G401 (cell line): ENCODE measurements around the gene NCBP3. TPM values are rescaled to one million over a fixed set of nuclear protein-coding genes. Genes with fewer than 3 reads are reported as not detected.
A peak's percentile ranks its signal among the peaks of the same experiment; 100 is the strongest.

ENCODE experiments used
- DNase-seq: peaks from one replicate; pipeline ENCODE4 v3.0.0-alpha.2; 2015; ENCODE audit warnings: low spot score
- in situ Hi-C: cut with HindIII; loops from 2 replicates; pipeline ENCODE4 v1.10.0; 2016; ENCODE audit warnings: low sequenced_read_pairs, mixed read lengths
- total RNA-seq: library from RNA; depleted of rRNA; stranded (reverse); fragments of >200 nt; shearing (Covaris generic); gene quantifications from 2 replicates; pipeline ENCODE4 v1.2.3, GENCODE V29; 2014

The NCBP3 gene
- total RNA-seq, 1 experiment from 2014 or later, result 12.9 TPM

- DNase-seq, result no peak
- in situ Hi-C loops, result no loop called here
Measured at GRCh38 chr17:3884188-3884587, 38.1 kb upstream of the NCBP3 start.

- in situ Hi-C loops, result no loop called here
- no peak for DNase-seq
Measured at GRCh38 chr17:3882276-3882675, 36.2 kb upstream of the NCBP3 start.

GRCh38 chr17:3880983-3881382 lies 34.9 kb upstream of the NCBP3 start:
- in situ Hi-C loops, result no loop called here

GRCh38 chr17:3879591-3880417 lies 33.8 kb upstream of the NCBP3 start:
- DNase-seq, result no peak
- in situ Hi-C loops, result no loop called here

More at GRCh38 chr17:3880983-3881382, 34.9 kb upstream of the NCBP3 start:
- no peak for DNase-seq

- in situ Hi-C loops, result no loop called here
- peak; percentile 69 for DNase-seq
Measured at GRCh38 chr17:3879186-3879585, 33.1 kb upstream of the NCBP3 start.

- in situ Hi-C loops, result no loop called here
- no peak for DNase-seq
Measured at GRCh38 chr17:3877220-3877619, 31.2 kb upstream of the NCBP3 start.

- no peak for DNase-seq
- in situ Hi-C loops, result no loop called here
Measured at GRCh38 chr17:3875317-3875716, 29.3 kb upstream of the NCBP3 start.

GRCh38 chr17:3873862-3874261 lies 27.8 kb upstream of the NCBP3 start:
- in situ Hi-C loops, result loop anchor here (25.0 kb wide), 1 partner anchor 138 kb away; no protein-coding TSS in a partner anchor
- no peak for DNase-seq

- DNase-seq, result no peak
- in situ Hi-C loops, result loop anchor here (25.0 kb wide), 1 partner anchor 141 kb away; no protein-coding TSS in a partner anchor
Measured at GRCh38 chr17:3870871-3871306, 24.8 kb upstream of the NCBP3 start.

- no peak for DNase-seq
- in situ Hi-C loops, result loop anchor here (25.0 kb wide), 1 partner anchor 145 kb away; no protein-coding TSS in a partner anchor
Measured at GRCh38 chr17:3867606-3868005, 21.6 kb upstream of the NCBP3 start.

GRCh38 chr17:3867106-3867505 lies 21.1 kb upstream of the NCBP3 start:
- no peak for DNase-seq
- in situ Hi-C loops, result loop anchor here (25.0 kb wide), 1 partner anchor 145 kb away; no protein-coding TSS in a partner anchor

GRCh38 chr17:3866276-3866675 lies 20.2 kb upstream of the NCBP3 start:
- DNase-seq, result peak; percentile 46
- in situ Hi-C loops, result loop anchor here (25.0 kb wide), 1 partner anchor 146 kb away; no protein-coding TSS in a partner anchor

- no peak for DNase-seq
- in situ Hi-C loops, result loop anchor here (25.0 kb wide), 1 partner anchor 147 kb away; no protein-coding TSS in a partner anchor
Measured at GRCh38 chr17:3865176-3865575, 19.1 kb upstream of the NCBP3 start.

- no peak for DNase-seq
- in situ Hi-C loops, result loop anchor here (25.0 kb wide), 1 partner anchor 148 kb away; no protein-coding TSS in a partner anchor
Measured at GRCh38 chr17:3864534-3864933, 18.5 kb upstream of the NCBP3 start.

GRCh38 chr17:3861761-3862681 lies 16.0 kb upstream of the NCBP3 start:
- no peak for DNase-seq
- in situ Hi-C loops, result loop anchor here (25.0 kb wide), 1 partner anchor 150 kb away; no protein-coding TSS in a partner anchor

GRCh38 chr17:3860939-3861700 lies 15.1 kb upstream of the NCBP3 start:
- in situ Hi-C loops, result loop anchor here (25.0 kb wide), 1 partner anchor 151 kb away; no protein-coding TSS in a partner anchor
- no peak for DNase-seq

- no peak for DNase-seq
- in situ Hi-C loops, result loop anchor here (25.0 kb wide), 1 partner anchor 152 kb away; no protein-coding TSS in a partner anchor
Measured at GRCh38 chr17:3859940-3860339, 13.9 kb upstream of the NCBP3 start.

GRCh38 chr17:3857261-3858105 lies 11.4 kb upstream of the NCBP3 start:
- no peak for DNase-seq
- in situ Hi-C loops, result loop anchor here (25.0 kb wide), 1 partner anchor 155 kb away; no protein-coding TSS in a partner anchor
